Natural killer cell (primary cell): ENCODE measurements around the gene CACNA1D. TPM values are rescaled to one million over a fixed set of nuclear protein-coding genes. Genes with fewer than 3 reads are reported as not detected.

ENCODE experiments used
- ATAC-seq, 3 donors: fragments of 150-1000 bp in 2 of 3; fragments of 200-7000 bp in 1 of 3; cut with Tn5 transposase; 1 replicate in 1 of 3; 2 replicates in 2 of 3; pipeline ENCODE4 v1.10.0; 2021; ENCODE audit warnings: mild to moderate bottlenecking in 2 of 3, moderate library complexity in 2 of 3
- DNase-seq, 2 donors: peaks; one replicate each; pipeline versions ENCODE4 v3.0.0 to v3.0.0-alpha.2; 2013 to 2021; ENCODE audit warnings: mixed read lengths in 1 of 2
- H3K27ac ChIP-seq: one replicate; pipeline ENCODE4 v1.5.1; 2013; ENCODE audit warnings: mild to moderate bottlenecking, low read length
- H3K27me3 ChIP-seq: one replicate; pipeline ENCODE4 v1.6.1; 2013; ENCODE audit warnings: low read length; ENCODE audit not compliant: control insufficient read depth, insufficient read depth
- H3K36me3 ChIP-seq: one replicate; pipeline ENCODE4 v1.6.1; 2013; ENCODE audit warnings: low read length; ENCODE audit not compliant: control insufficient read depth, insufficient read depth
- H3K4me1 ChIP-seq: one replicate; pipeline ENCODE4 v1.6.1; 2013; ENCODE audit warnings: low read length; ENCODE audit not compliant: control insufficient read depth, insufficient read depth
- H3K4me3 ChIP-seq: one replicate; pipeline ENCODE4 v1.5.1; 2013; ENCODE audit warnings: low read length
- H3K9me3 ChIP-seq: one replicate; pipeline ENCODE4 v1.6.1; 2013; ENCODE audit warnings: low read length; ENCODE audit not compliant: control insufficient read depth, insufficient read depth
- H3K27ac Mint-ChIP-seq, 2 donors: one replicate each; pipeline ENCODE4 v1.8.0; 2022; ENCODE audit warnings: mild to moderate bottlenecking in 2 of 2, mixed read lengths in 2 of 2, moderate library complexity in 1 of 2
- H3K27me3 Mint-ChIP-seq, 2 donors: one replicate each; pipeline ENCODE4 v1.8.0; 2022; ENCODE audit warnings: low read depth in 2 of 2, mixed read lengths in 2 of 2
- H3K36me3 Mint-ChIP-seq: one replicate; pipeline ENCODE4 v1.8.0; 2022; ENCODE audit warnings: mixed read lengths
- H3K4me1 Mint-ChIP-seq, 2 donors: one replicate each; pipeline ENCODE4 v1.8.0; 2022; ENCODE audit warnings: mixed read lengths in 2 of 2
- H3K4me3 Mint-ChIP-seq: one replicate; pipeline ENCODE4 v1.8.0; 2022; ENCODE audit warnings: mild to moderate bottlenecking, moderate library complexity, mixed read lengths
- H3K9me3 Mint-ChIP-seq, 2 donors: one replicate each; pipeline ENCODE4 v1.8.0; 2022; ENCODE audit warnings: mixed read lengths in 2 of 2
- WGBS: methylation state at CpG from one replicate; pipeline ENCODE4 v1.1.7; 2013; ENCODE audit warnings: missing lambda C conversion rate; ENCODE audit not compliant: insufficient coverage; 5-methylcytosine and 5-hydroxymethylcytosine counted together
- intact Hi-C: fragments of 100-400 bp; cut with micrococcal nuclease; formaldehyde crosslinking; loops from one replicate; pipeline ENCODE4 v1.14.2; 2022
- total RNA-seq, 4 donors: library from RNA; stranded (reverse); fragments of 120-200 nt in 1 of 4; gene quantifications; one replicate each; pipeline versions ENCODE4 v1.2.3 to v1.2.4, GENCODE V29; 2013 to 2022
- TF ChIP-seq, protein P1 (sequence below): fragments of 200-600 bp; IDR thresholded peaks from one replicate; pipeline ENCODE4 v1.8.0; 2022; ENCODE audit warnings: antibody characterized with exemption

Gene CACNA1D
- total RNA-seq, 3 donors from 2014 or later (not counting 1 experiment from before 2014, with no cell fraction given): 0.54 to 10.1 TPM; not detected in 1

DNA sequence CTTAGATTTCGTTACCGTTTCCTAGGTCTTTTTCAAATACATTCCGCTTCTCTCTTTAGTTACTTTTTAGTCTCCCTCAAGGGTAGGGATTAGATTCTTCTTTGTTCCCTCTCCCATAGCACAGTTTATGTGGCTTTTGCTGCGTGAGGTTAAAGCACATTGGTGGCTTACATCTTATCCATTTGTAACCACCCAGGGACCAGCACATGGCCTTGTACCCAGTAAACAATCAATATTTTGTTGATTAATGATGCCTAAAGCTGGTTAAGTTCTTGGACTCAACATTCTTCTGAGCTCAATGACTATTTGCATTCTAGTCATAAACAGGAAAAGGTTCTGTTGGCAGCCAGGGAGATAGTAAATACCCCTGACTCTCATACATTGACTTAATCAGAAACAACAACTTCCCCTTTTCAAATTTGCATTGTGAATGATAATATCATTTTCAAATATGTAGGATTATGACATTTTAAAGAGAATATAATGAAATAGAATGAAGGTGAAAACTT, 60.2 kb downstream of the CACNA1D start:
- Mint-ChIP-seq H3K9me3 (no peaks in the 10 kb centered on the region), H3K36me3 (no peaks in the 10 kb centered on the region), H3K4me1 (no peaks in the 10 kb centered on the region), H3K27me3 (peaks cover 0 to 22% of the 10 kb centered on the region in 2 donors), H3K4me3 (no peak overlapping the region), H3K27ac (no peak overlapping the region)
- no peaks in the 10 kb centered on the region for H3K9me3 ChIP-seq
- no peak overlapping the region for H3K4me3 ChIP-seq
- H3K36me3 ChIP-seq: no peaks in the 10 kb centered on the region
- H3K27ac ChIP-seq: no peak overlapping the region
- intact Hi-C loops: no loop called here
- 96% methylated on average over 4 of the region's 4 CpGs for WGBS
- no peaks in the 10 kb centered on the region for H3K4me1 ChIP-seq
- DNase-seq (no peak), ATAC-seq (no peak)
- H3K27me3 ChIP-seq: no peaks in the 10 kb centered on the region
- TF ChIP-seq, protein P1, sequence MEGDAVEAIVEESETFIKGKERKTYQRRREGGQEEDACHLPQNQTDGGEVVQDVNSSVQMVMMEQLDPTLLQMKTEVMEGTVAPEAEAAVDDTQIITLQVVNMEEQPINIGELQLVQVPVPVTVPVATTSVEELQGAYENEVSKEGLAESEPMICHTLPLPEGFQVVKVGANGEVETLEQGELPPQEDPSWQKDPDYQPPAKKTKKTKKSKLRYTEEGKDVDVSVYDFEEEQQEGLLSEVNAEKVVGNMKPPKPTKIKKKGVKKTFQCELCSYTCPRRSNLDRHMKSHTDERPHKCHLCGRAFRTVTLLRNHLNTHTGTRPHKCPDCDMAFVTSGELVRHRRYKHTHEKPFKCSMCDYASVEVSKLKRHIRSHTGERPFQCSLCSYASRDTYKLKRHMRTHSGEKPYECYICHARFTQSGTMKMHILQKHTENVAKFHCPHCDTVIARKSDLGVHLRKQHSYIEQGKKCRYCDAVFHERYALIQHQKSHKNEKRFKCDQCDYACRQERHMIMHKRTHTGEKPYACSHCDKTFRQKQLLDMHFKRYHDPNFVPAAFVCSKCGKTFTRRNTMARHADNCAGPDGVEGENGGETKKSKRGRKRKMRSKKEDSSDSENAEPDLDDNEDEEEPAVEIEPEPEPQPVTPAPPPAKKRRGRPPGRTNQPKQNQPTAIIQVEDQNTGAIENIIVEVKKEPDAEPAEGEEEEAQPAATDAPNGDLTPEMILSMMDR: no peak

DNA sequence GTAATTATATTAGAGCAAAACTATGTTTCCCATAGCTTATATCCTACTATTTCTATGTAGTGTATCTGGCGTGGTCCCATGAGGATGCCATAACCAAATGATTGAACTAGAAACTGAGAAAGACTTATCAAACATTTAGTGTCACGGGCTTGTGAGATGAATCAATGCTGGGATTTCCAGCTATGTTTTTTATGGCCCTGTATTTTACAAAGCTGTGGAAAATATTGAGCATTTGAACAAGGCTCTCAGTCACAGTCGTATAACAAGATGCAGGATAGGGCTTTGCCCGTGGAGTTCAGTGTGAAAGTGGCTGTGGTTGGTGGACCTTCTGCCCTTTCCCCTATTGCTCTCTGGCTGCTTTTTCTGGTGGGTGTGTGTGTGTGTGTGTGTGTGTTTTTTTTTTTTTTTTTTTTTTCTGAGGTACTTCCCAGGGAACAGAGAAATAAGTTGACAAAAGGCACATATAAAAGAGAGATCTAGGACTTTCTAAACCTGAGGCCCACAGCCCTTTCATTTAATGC, 60.7 kb downstream of the CACNA1D start:
- Mint-ChIP-seq H3K4me3 (no peak overlapping the region), H3K9me3 (no peaks in the 10 kb centered on the region), H3K27ac (no peak overlapping the region), H3K27me3 (peaks cover 1 to 28% of the 10 kb centered on the region in 2 donors), H3K4me1 (no peaks in the 10 kb centered on the region), H3K36me3 (no peaks in the 10 kb centered on the region)
- Histone ChIP-seq H3K9me3 (no peaks in the 10 kb centered on the region), H3K36me3 (no peaks in the 10 kb centered on the region), H3K4me3 (no peak overlapping the region), H3K27ac (no peak overlapping the region), H3K27me3 (no peaks in the 10 kb centered on the region), H3K4me1 (no peaks in the 10 kb centered on the region)
- ATAC-seq: no peak
- 75% methylated on average over 4 of the region's 4 CpGs for WGBS
- no peak for DNase-seq
- TF ChIP-seq, protein P1: no peak
- intact Hi-C loops: no loop called here

DNA sequence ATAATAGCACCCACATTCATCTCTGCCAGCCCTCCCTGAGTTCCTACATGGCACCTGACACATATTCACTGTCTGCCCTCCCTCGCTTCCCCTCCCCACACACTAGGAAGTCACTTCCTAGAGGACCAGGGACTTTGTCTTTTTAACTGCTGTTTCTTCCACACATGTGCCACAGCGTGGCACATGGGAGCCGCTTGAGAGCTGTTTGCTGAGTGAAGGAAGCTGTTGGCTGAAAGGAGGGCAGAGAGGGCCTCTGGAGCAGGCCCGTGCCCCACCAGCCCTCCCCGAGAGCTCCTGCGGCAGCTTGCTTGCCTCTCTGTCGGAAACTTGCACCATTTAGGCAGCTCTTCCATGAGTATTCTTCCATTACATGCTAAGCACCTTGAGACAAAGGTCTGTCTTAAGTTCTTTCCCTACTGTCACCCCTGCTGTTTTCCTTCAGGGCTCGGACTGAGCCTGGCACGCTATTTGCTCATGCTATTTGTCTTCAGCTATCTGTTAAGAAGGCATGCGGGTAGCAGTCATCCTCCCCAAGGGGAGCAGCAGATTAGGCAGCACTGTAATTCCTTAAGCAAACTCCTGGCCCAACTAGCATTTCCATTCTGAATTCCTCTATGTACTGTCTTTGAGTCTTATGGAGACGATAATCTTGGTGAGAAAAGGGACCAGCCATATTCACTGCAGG, 72.2 kb downstream of the CACNA1D start:
- H3K4me3 Mint-ChIP-seq: no peak overlapping the region
- peaks cover 13 to 14% of the 10 kb centered on the region in 2 donors for H3K27me3 Mint-ChIP-seq
- ATAC-seq: no peak
- H3K4me1 Mint-ChIP-seq: no peaks in the 10 kb centered on the region
- Histone ChIP-seq H3K4me3 (no peak overlapping the region), H3K36me3 (no peaks in the 10 kb centered on the region), H3K9me3 (no peaks in the 10 kb centered on the region), H3K27me3 (no peaks in the 10 kb centered on the region), H3K4me1 (no peaks in the 10 kb centered on the region), H3K27ac (no peak overlapping the region)
- 93% methylated on average over 11 of the region's 11 CpGs for WGBS
- TF ChIP-seq, protein P1: no peak
- intact Hi-C loops: no loop called here
- DNase-seq: no peak
- no peaks in the 10 kb centered on the region for H3K9me3 Mint-ChIP-seq
- H3K27ac Mint-ChIP-seq: no peak overlapping the region
- no peaks in the 10 kb centered on the region for H3K36me3 Mint-ChIP-seq
